ENCODE measurements around the gene ATG9B. TPM values are rescaled to one million over a fixed set of nuclear protein-coding genes. Genes with fewer than 3 reads are reported as not detected.

ATG9B gene
- total RNA-seq (21.2 TPM), polyA plus RNA-seq (10 to 100 TPM; 18.6 to 38.7 (median 36.2) TPM)

DNA sequence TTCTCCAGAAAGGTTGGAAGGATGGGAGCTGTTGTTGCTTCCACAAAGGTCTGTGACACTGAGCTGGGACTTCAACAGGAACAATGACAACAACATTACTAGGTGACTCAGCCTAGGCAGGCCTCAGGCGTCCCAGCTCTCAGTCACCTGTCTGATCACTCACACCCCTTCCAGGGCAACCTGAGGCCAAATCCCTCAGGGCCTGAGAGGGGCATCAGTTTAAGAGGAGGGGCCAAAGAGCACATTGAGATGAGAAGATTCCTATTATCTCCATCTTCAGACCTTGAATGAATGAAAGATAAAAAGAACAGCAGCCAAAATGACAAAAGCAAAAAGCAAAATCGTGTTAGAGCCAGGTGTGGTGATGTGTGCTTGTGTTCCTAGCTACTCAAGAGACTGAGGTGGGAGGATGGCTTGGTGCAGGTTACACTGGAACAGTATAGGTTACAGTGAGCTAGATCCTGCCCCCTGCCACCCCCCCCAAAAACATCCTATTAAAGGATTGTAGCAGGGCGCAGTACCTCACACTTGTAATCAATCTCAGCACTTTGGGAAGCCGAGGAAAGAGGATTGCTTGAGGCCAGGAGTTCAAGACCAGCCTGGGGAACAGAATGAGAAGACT is at the start of gene ATG9B:
TSS of gene ATG9B (minus strand) at position 60 of the 622 bp plus-strand sequence. CDS start 71 bp downstream, outside the sequence.
- ATAC-seq (ENCODE audit: low read depth in 2 of 2) = no peak
- Mint-ChIP-seq H3K4me3 (peak within 1 kb of the TSS in 2 of 4 donors; percentile 1 to 7), H3K9me3 (no peaks in the 10 kb centered on the region), H3K36me3 (no peaks in the 10 kb centered on the region), H3K4me1 (peaks cover 8 to 31% (median 15%) of the 10 kb centered on the region in 4 donors), H3K27me3 (peaks cover 35% of the 10 kb centered on the region), H3K27ac (peak within 1 kb of the TSS in 1 of 3 donors; percentile 17)
- no peak for DNase-seq
- Histone ChIP-seq H3K4me1 (ENCODE audit: control insufficient read depth, insufficient read depth, low read length, poor library complexity, severe bottlenecking) (peaks cover 10% of the 10 kb centered on the region), H3K27ac (ENCODE audit: insufficient read depth, low read length, poor library complexity, severe bottlenecking) (no peak within 1 kb of the TSS), H3K27me3 (ENCODE audit: control insufficient read depth, insufficient read depth, low read length) (peaks cover 5% of the 10 kb centered on the region), H3K36me3 (ENCODE audit: control insufficient read depth, insufficient read depth, low read length) (no peaks in the 10 kb centered on the region), H3K9me3 (ENCODE audit: control insufficient read depth in 2 of 2, low read length in 2 of 2) (no peaks in the 10 kb centered on the region), H3K4me3 (ENCODE audit: low read depth, low read length) (no peak within 1 kb of the TSS)

DNA sequence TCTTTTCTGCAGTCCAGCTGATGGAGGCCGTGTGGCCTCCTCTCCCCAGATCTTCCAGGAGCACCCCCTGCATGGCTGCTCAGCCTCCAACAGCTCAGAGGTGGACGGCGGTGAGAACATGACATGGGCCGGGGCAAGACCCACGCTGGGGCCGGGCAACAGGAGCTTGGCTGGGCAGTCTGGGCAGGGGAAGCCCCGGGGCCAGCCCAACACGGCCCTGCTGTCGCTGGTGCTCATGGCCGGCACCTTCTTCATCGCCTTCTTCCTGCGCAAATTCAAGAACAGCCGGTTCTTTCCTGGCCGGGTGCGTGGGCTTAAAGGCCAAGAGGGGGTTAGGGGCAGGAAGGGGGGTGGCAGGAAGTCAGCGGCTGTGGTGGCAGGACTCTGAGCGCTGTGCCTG is 49.7 kb upstream of the ATG9B start:
- no peak overlapping the region for H3K27ac Mint-ChIP-seq
- no peak for DNase-seq
- H3K27me3 ChIP-seq (ENCODE audit: control insufficient read depth, insufficient read depth, low read length) = no peaks in the 10 kb centered on the region
- H3K9me3 ChIP-seq (ENCODE audit: control insufficient read depth in 2 of 2, low read length in 2 of 2) = no peaks in the 10 kb centered on the region
- peaks cover 10% of the 10 kb centered on the region for H3K36me3 Mint-ChIP-seq
- H3K36me3 ChIP-seq (ENCODE audit: control insufficient read depth, insufficient read depth, low read length) = peaks cover 32% of the 10 kb centered on the region
- H3K4me1 Mint-ChIP-seq = peaks cover 0 to 10% (median 2%) of the 10 kb centered on the region in 4 donors
- no peaks in the 10 kb centered on the region for H3K27me3 Mint-ChIP-seq
- no peak overlapping the region for H3K27ac ChIP-seq (ENCODE audit: insufficient read depth, low read length, poor library complexity, severe bottlenecking)
- H3K4me3 Mint-ChIP-seq = no peak overlapping the region
- H3K4me1 ChIP-seq (ENCODE audit: control insufficient read depth, insufficient read depth, low read length, poor library complexity, severe bottlenecking) = no peaks in the 10 kb centered on the region
- no peaks in the 10 kb centered on the region for H3K9me3 Mint-ChIP-seq
- H3K4me3 ChIP-seq (ENCODE audit: low read depth, low read length) = no peak overlapping the region
- ATAC-seq (ENCODE audit: low read depth in 2 of 2) = no peak

DNA sequence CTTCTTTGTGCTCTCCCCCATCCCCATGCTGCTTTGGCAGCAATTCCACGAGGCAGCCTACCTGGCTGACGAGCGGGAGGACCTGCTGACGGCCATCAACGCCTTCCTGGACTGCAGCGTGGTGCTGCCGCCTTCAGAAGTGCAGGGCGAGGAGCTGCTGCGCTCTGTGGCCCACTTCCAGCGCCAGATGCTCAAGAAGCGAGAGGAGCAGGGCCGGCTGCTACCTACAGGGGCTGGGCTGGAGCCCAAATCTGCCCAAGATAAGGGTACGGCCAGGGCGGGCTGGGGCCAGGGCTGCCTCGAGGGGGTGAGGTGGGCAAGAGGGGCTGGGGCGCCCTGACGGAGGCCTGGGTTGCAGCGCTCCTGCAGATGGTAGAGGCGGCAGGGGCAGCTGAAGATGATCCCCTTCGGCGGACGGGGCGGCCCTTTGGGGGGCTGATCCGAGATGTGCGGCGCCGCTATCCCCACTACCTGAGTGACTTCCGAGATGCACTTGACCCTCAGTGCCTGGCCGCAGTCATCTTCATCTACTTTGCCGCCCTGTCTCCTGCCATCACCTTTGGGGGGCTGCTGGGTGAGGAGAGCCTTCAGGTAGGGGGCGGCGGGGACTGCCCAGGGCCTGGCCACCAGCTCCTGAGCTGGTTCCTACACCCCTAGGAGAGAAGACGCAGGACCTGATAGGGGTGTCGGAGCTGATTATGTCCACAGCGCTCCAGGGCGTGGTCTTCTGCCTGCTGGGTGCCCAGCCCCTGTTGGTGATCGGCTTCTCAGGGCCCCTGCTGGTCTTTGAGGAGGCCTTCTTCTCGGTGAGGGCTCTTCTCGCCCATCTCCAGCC is 47.0 kb upstream of the ATG9B start:
- H3K4me1 ChIP-seq (ENCODE audit: control insufficient read depth, insufficient read depth, low read length, poor library complexity, severe bottlenecking) = no peaks in the 10 kb centered on the region
- no peaks in the 10 kb centered on the region for H3K9me3 Mint-ChIP-seq
- no peak overlapping the region for H3K4me3 Mint-ChIP-seq
- no peaks in the 10 kb centered on the region for H3K27me3 ChIP-seq (ENCODE audit: control insufficient read depth, insufficient read depth, low read length)
- no peak for ATAC-seq (ENCODE audit: low read depth in 2 of 2)
- no peak overlapping the region for H3K27ac Mint-ChIP-seq
- no peaks in the 10 kb centered on the region for H3K27me3 Mint-ChIP-seq
- peaks cover 48% of the 10 kb centered on the region for H3K36me3 ChIP-seq (ENCODE audit: control insufficient read depth, insufficient read depth, low read length)
- no peaks in the 10 kb centered on the region for H3K9me3 ChIP-seq (ENCODE audit: control insufficient read depth in 2 of 2, low read length in 2 of 2)
- DNase-seq = no peak
- no peak overlapping the region for H3K27ac ChIP-seq (ENCODE audit: insufficient read depth, low read length, poor library complexity, severe bottlenecking)
- peaks cover 10% of the 10 kb centered on the region for H3K36me3 Mint-ChIP-seq
- peaks cover 0 to 2% (median 0%) of the 10 kb centered on the region in 4 donors for H3K4me1 Mint-ChIP-seq
- no peak overlapping the region for H3K4me3 ChIP-seq (ENCODE audit: low read depth, low read length)

- H3K4me3 Mint-ChIP-seq = no peak overlapping the region
- DNase-seq = no peak
- H3K4me1 Mint-ChIP-seq = no peaks in the 10 kb centered on the region
- Histone ChIP-seq H3K27me3 (ENCODE audit: control insufficient read depth, insufficient read depth, low read length) (no peaks in the 10 kb centered on the region), H3K27ac (ENCODE audit: insufficient read depth, low read length, poor library complexity, severe bottlenecking) (no peak overlapping the region), H3K9me3 (ENCODE audit: control insufficient read depth in 2 of 2, low read length in 2 of 2) (no peaks in the 10 kb centered on the region), H3K4me3 (ENCODE audit: low read depth, low read length) (no peak overlapping the region), H3K36me3 (ENCODE audit: control insufficient read depth, insufficient read depth, low read length) (peaks cover 45% of the 10 kb centered on the region), H3K4me1 (ENCODE audit: control insufficient read depth, insufficient read depth, low read length, poor library complexity, severe bottlenecking) (no peaks in the 10 kb centered on the region)
- no peaks in the 10 kb centered on the region for H3K27me3 Mint-ChIP-seq
- no peak for ATAC-seq (ENCODE audit: low read depth in 2 of 2)
- no peaks in the 10 kb centered on the region for H3K9me3 Mint-ChIP-seq
- peaks cover 10% of the 10 kb centered on the region for H3K36me3 Mint-ChIP-seq
- H3K27ac Mint-ChIP-seq = peak overlapping the region in 1 of 3 donors; percentile 38
Observed at GRCh38 chr7:151070574-151070960, 46.3 kb upstream of the ATG9B start.

DNA sequence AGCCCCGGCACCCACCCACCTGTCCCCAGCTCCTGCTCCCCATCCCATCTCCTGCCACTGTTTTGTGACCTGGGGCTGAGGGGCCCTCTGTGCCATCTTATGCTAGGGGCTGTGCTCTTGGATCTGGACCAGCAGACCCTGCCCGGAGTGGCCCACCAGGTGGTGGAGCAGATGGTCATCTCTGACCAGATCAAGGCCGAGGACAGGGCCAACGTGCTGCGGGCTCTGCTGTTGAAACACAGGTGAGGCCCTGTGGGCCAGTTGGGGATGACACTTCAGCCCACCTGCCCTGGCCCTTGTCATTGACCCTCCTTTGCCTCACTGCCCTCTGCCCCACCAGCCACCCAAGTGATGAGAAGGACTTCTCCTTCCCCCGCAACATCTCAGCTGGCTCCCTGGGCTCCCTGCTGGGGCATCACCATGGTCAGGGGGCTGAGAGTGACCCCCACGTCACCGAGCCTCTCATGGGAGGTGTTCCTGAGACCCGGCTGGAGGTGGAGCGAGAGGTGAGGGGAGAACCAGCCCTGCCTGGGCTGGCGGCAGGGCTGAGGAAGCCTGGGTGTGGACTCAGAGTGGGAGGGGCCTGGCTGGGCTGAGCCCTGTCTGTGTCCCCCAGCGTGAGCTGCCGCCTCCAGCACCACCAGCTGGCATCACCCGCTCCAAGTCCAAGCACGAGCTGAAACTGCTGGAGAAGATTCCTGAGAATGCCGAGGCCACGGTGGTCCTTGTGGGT is 45.7 kb upstream of the ATG9B start:
- Histone ChIP-seq H3K9me3 (ENCODE audit: control insufficient read depth in 2 of 2, low read length in 2 of 2) (no peaks in the 10 kb centered on the region), H3K27me3 (ENCODE audit: control insufficient read depth, insufficient read depth, low read length) (no peaks in the 10 kb centered on the region), H3K4me3 (ENCODE audit: low read depth, low read length) (no peak overlapping the region), H3K27ac (ENCODE audit: insufficient read depth, low read length, poor library complexity, severe bottlenecking) (no peak overlapping the region), H3K4me1 (ENCODE audit: control insufficient read depth, insufficient read depth, low read length, poor library complexity, severe bottlenecking) (no peaks in the 10 kb centered on the region), H3K36me3 (ENCODE audit: control insufficient read depth, insufficient read depth, low read length) (peaks cover 45% of the 10 kb centered on the region)
- H3K9me3 Mint-ChIP-seq = no peaks in the 10 kb centered on the region
- H3K4me1 Mint-ChIP-seq = no peaks in the 10 kb centered on the region
- H3K36me3 Mint-ChIP-seq = peaks cover 14% of the 10 kb centered on the region
- H3K27ac Mint-ChIP-seq = no peak overlapping the region
- DNase-seq (no peak), ATAC-seq (ENCODE audit: low read depth in 2 of 2) (no peak)
- no peak overlapping the region for H3K4me3 Mint-ChIP-seq
- no peaks in the 10 kb centered on the region for H3K27me3 Mint-ChIP-seq

DNA sequence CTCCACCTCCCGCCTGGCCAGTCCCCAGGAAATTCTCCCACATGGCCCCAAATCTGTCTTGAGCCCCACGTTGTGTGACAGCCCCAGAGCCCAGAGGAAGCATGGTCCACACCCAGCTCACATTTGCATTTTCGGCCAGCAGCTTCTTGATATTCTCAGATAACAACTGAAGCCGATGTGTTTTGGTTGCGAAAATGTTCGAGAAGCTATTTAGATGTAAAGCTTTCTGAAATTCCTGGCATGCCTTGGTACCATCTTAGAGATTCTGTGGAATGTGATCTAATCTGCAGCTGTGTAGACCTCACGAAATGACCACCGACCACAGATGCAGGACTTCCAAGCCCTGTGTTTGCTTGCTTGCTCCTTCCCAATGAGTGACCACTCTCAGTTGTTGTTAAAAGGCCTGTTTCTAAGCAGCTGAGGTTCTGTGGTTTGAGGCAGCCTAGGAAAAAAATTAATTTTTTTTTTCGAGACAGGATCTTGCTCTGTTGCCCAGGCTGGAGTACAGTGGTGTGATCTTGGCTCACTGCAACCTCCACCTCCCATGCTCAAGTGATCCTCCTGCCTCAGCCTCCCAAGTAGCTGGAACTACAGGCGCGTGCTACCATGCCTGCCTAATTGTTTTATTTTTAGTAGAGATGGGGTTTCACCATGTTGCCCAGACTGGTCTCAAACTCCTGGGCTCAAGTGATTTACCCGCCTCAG is 43.9 kb upstream of the ATG9B start:
- Mint-ChIP-seq H3K27me3 (no peaks in the 10 kb centered on the region), H3K27ac (no peak overlapping the region), H3K4me1 (no peaks in the 10 kb centered on the region), H3K4me3 (no peak overlapping the region), H3K9me3 (no peaks in the 10 kb centered on the region), H3K36me3 (peaks cover 17% of the 10 kb centered on the region)
- Histone ChIP-seq H3K4me1 (ENCODE audit: control insufficient read depth, insufficient read depth, low read length, poor library complexity, severe bottlenecking) (no peaks in the 10 kb centered on the region), H3K27ac (ENCODE audit: insufficient read depth, low read length, poor library complexity, severe bottlenecking) (no peak overlapping the region), H3K36me3 (ENCODE audit: control insufficient read depth, insufficient read depth, low read length) (peaks cover 40% of the 10 kb centered on the region), H3K27me3 (ENCODE audit: control insufficient read depth, insufficient read depth, low read length) (no peaks in the 10 kb centered on the region), H3K9me3 (ENCODE audit: control insufficient read depth in 2 of 2, low read length in 2 of 2) (no peaks in the 10 kb centered on the region), H3K4me3 (ENCODE audit: low read depth, low read length) (no peak overlapping the region)
- DNase-seq = no peak
- no peak for ATAC-seq (ENCODE audit: low read depth in 2 of 2)

DNA sequence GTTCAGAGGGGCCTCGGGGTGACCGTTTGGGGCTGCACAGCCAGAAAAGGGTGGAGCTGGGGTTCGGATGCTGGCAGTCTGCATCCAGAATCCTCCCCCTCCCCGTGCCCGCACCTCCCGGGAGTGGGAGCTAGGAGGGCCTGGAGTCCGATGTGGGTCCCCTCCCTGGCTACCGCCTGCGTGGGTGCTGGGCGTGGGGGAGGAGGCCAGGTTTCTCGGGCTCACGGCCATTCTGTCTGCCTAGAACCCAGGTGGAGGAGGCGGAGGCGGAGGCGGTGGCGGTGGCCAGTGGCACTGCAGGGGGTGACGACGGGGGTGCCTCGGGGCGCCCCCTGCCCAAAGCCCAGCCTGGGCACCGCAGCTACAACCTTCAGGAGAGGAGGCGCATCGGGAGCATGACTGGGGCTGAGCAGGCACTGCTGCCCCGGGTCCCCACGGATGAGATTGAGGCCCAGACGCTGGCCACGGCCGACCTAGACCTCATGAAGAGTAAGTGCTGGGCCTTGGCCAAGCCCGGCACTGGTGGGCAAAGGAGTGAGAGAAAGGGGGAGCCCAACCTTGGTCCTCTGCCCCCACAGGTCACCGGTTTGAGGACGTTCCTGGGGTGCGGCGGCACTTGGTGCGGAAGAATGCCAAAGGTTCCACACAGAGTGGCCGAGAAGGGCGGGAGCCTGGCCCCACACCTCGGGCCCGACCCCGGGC is 42.1 kb upstream of the ATG9B start:
- Histone ChIP-seq H3K36me3 (ENCODE audit: control insufficient read depth, insufficient read depth, low read length) (peaks cover 36% of the 10 kb centered on the region), H3K27ac (ENCODE audit: insufficient read depth, low read length, poor library complexity, severe bottlenecking) (no peak overlapping the region), H3K4me1 (ENCODE audit: control insufficient read depth, insufficient read depth, low read length, poor library complexity, severe bottlenecking) (peaks cover 3% of the 10 kb centered on the region), H3K9me3 (ENCODE audit: control insufficient read depth in 2 of 2, low read length in 2 of 2) (no peaks in the 10 kb centered on the region), H3K27me3 (ENCODE audit: control insufficient read depth, insufficient read depth, low read length) (no peaks in the 10 kb centered on the region), H3K4me3 (ENCODE audit: low read depth, low read length) (no peak overlapping the region)
- Mint-ChIP-seq H3K27ac (no peak overlapping the region), H3K36me3 (peaks cover 11% of the 10 kb centered on the region), H3K9me3 (no peaks in the 10 kb centered on the region), H3K27me3 (no peaks in the 10 kb centered on the region), H3K4me3 (no peak overlapping the region), H3K4me1 (peaks cover 0 to 5% (median 3%) of the 10 kb centered on the region in 4 donors)
- no peak for ATAC-seq (ENCODE audit: low read depth in 2 of 2)
- DNase-seq = no peak

Measured in CD4-positive, CD25-positive, alpha-beta regulatory T cell (primary cell).